Measurements from ENCODE around the gene CRYGC. TPM values are rescaled to one million over a fixed set of nuclear protein-coding genes. Genes with fewer than 3 reads are reported as not detected.

Gene CRYGC
- total and polyA plus RNA-seq, 2 of the 13 experiments (the other 11 are each of a cell fraction or from before 2014, with no cell fraction given), result 0.20 to 0.27 TPM

GRCh38 chr2:208150094-208150493, 20.5 kb upstream of the CRYGC start:
- CTCF ChIA-PET (ENCODE audit: low intra/inter-chr PET ratio, low total read pairs), result no interaction called here
- in situ Hi-C loops (cut with HindIII; ENCODE audit: extremely low pct_ligation_motif_present, low pct_unique_long_range_greater_than_20kb), result no loop called here

GRCh38 chr2:208148803-208149202, 19.2 kb upstream of the CRYGC start:
- Histone ChIP-seq H3K9me3 (ENCODE audit: low read length) (no peaks in the 10 kb centered on the region), H3K4me3 (replicated peaks in 1 of 3; ENCODE audit: insufficient read depth in 1 of 3, low read depth in 2 of 3, low read length in 3 of 3) (no peak overlapping the region), H3K27ac (ENCODE audit: extremely low read length, insufficient read depth, low read length) (no peak overlapping the region), H3K4me2 (ENCODE audit: low read depth, low read length) (no peak overlapping the region), H3K4me1 (ENCODE audit: insufficient read depth, low read length) (peaks cover under 1% of the 10 kb centered on the region), H3K27me3 (ENCODE audit: control insufficient read depth in 1 of 2, insufficient read depth in 2 of 2, low read length in 2 of 2) (peaks cover 0 to 5% of the 10 kb centered on the region in 2 experiments; a peak in 1 of 5 replicates), H3K79me2 (ENCODE audit: insufficient read depth, low read length) (no peaks in the 10 kb centered on the region), H2AFZ (ENCODE audit: low read length) (no peak overlapping the region), H4K20me1 (ENCODE audit: insufficient read depth, low read length) (no peaks in the 10 kb centered on the region), H3K36me3 (replicated peaks in 1 of 2; ENCODE audit: control insufficient read depth in 1 of 2, insufficient read depth in 2 of 2, low read length in 2 of 2) (no peaks in the 10 kb centered on the region), H3K9ac (ENCODE audit: insufficient read depth, low read depth, low read length) (no peak overlapping the region)
- 11% methylated on average over 2 of the region's 2 CpGs for WGBS (ENCODE audit: low lambda C conversion rate)
- BruUV-seq (replicated peaks), result no TSS peak
- no peak for FAIRE-seq
- ChIA-PET POLR2A (no interaction called here), CTCF (ENCODE audit: low intra/inter-chr PET ratio, low total read pairs) (no interaction called here)
- DNase-seq (ENCODE audit: low spot score), result no peak
- peak; percentile 46; the same call in 1 of the 3 replicates for ATAC-seq
- intact Hi-C loops (cut with micrococcal nuclease; ENCODE audit: unreplicated experiment), result loop anchor here (1.0 kb wide), 1 partner anchor 47 kb away; no protein-coding TSS in a partner anchor
- in situ Hi-C loops (cut with HindIII; ENCODE audit: extremely low pct_ligation_motif_present, low pct_unique_long_range_greater_than_20kb), result no loop called here
- TF ChIP-seq, protein P1, sequence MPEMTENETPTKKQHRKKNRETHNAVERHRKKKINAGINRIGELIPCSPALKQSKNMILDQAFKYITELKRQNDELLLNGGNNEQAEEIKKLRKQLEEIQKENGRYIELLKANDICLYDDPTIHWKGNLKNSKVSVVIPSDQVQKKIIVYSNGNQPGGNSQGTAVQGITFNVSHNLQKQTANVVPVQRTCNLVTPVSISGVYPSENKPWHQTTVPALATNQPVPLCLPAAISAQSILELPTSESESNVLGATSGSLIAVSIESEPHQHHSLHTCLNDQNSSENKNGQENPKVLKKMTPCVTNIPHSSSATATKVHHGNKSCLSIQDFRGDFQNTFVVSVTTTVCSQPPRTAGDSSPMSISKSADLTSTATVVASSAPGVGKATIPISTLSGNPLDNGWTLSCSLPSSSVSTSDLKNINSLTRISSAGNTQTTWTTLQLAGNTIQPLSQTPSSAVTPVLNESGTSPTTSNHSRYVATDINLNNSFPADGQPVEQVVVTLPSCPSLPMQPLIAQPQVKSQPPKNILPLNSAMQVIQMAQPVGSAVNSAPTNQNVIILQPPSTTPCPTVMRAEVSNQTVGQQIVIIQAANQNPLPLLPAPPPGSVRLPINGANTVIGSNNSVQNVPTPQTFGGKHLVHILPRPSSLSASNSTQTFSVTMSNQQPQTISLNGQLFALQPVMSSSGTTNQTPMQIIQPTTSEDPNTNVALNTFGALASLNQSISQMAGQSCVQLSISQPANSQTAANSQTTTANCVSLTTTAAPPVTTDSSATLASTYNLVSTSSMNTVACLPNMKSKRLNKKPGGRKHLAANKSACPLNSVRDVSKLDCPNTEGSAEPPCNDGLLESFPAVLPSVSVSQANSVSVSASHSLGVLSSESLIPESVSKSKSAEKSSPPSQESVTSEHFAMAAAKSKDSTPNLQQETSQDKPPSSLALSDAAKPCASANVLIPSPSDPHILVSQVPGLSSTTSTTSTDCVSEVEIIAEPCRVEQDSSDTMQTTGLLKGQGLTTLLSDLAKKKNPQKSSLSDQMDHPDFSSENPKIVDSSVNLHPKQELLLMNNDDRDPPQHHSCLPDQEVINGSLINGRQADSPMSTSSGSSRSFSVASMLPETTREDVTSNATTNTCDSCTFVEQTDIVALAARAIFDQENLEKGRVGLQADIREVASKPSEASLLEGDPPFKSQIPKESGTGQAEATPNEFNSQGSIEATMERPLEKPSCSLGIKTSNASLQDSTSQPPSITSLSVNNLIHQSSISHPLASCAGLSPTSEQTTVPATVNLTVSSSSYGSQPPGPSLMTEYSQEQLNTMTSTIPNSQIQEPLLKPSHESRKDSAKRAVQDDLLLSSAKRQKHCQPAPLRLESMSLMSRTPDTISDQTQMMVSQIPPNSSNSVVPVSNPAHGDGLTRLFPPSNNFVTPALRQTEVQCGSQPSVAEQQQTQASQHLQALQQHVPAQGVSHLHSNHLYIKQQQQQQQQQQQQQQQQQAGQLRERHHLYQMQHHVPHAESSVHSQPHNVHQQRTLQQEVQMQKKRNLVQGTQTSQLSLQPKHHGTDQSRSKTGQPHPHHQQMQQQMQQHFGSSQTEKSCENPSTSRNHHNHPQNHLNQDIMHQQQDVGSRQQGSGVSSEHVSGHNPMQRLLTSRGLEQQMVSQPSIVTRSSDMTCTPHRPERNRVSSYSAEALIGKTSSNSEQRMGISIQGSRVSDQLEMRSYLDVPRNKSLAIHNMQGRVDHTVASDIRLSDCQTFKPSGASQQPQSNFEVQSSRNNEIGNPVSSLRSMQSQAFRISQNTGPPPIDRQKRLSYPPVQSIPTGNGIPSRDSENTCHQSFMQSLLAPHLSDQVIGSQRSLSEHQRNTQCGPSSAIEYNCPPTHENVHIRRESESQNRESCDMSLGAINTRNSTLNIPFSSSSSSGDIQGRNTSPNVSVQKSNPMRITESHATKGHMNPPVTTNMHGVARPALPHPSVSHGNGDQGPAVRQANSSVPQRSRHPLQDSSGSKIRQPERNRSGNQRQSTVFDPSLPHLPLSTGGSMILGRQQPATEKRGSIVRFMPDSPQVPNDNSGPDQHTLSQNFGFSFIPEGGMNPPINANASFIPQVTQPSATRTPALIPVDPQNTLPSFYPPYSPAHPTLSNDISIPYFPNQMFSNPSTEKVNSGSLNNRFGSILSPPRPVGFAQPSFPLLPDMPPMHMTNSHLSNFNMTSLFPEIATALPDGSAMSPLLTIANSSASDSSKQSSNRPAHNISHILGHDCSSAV (CRISPR knock-in tag; IDR thresholded peaks at IDR 0.05; ENCODE audit: borderline replicate concordance), result no peak

More at GRCh38 chr2:208150094-208150493, 20.5 kb upstream of the CRYGC start:
- no peaks in the 10 kb centered on the region for H3K9me3 ChIP-seq (ENCODE audit: low read length)
- H3K27me3 ChIP-seq (ENCODE audit: control insufficient read depth in 1 of 2, insufficient read depth in 2 of 2, low read length in 2 of 2), result peaks cover 0 to 8% of the 10 kb centered on the region in 2 experiments; a peak in 1 of 5 replicates
- H2AFZ ChIP-seq (ENCODE audit: low read length), result no peak overlapping the region
- BruUV-seq (replicated peaks), result no TSS peak
- no peak overlapping the region for H3K9ac ChIP-seq (ENCODE audit: insufficient read depth, low read depth, low read length)
- no peak overlapping the region for H3K4me3 ChIP-seq (replicated peaks in 1 of 3; ENCODE audit: insufficient read depth in 1 of 3, low read depth in 2 of 3, low read length in 3 of 3)
- POLR2A ChIA-PET, result no interaction called here
- ATAC-seq (no peak), FAIRE-seq (no peak), DNase-seq (ENCODE audit: low spot score) (no peak)
- intact Hi-C loops (cut with micrococcal nuclease; ENCODE audit: unreplicated experiment), result no loop called here
- H3K36me3 ChIP-seq (replicated peaks in 1 of 2; ENCODE audit: control insufficient read depth in 1 of 2, insufficient read depth in 2 of 2, low read length in 2 of 2), result no peaks in the 10 kb centered on the region
- no peak for TF ChIP-seq ZBTB46 (CRISPR knock-in tag; IDR thresholded peaks at IDR 0.05; ENCODE audit: borderline replicate concordance)
- TF ChIP-seq MAFK (conservative IDR thresholded peaks at IDR 0.05 in 1 of 2, IDR thresholded peaks at IDR 0.05 in 1 of 2; ENCODE audit: low read length in 2 of 2), result peak; percentile 77 to 83
- peak; percentile 78 for TF ChIP-seq MAFF (IDR thresholded peaks at IDR 0.05; ENCODE audit: low read depth, low read length)
- no peaks in the 10 kb centered on the region for H3K4me1 ChIP-seq (ENCODE audit: insufficient read depth, low read length)
- H3K27ac ChIP-seq (ENCODE audit: extremely low read length, insufficient read depth, low read length), result no peak overlapping the region
- H3K4me2 ChIP-seq (ENCODE audit: low read depth, low read length), result no peak overlapping the region
- H3K79me2 ChIP-seq (ENCODE audit: insufficient read depth, low read length), result no peaks in the 10 kb centered on the region
- H4K20me1 ChIP-seq (ENCODE audit: insufficient read depth, low read length), result no peaks in the 10 kb centered on the region

Measured in HepG2 (cell line).